ENCODE measurements around the gene SPX. TPM values are rescaled to one million over a fixed set of nuclear protein-coding genes. Genes with fewer than 3 reads are reported as not detected.

The SPX gene
- total RNA-seq, 1 experiment from 2014 or later, result 6.9 TPM

DNA sequence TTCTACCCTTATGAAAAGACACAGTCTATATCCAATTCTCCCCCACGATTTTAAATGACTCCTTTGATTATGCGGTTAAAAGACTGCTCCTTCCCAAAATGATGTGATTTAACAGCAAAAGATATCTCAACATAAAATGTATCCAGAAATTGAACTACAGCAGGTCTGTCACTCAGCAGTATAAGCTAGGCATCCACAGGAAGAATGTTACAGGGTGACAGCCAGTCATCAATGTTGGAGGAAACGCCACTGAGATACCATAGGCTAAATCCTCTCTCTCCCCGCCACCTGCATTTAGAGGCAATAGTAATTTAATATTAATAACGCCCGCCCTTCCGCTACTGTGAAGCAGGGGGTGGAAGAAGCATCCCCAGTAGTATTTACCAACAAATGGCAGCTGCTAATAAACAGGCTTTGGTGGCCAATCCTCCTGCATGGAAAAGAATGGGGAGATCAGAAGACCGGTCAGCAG lies 25.3 kb upstream of the SPX start:
- no peak for DNase-seq
- no peak overlapping the region for H3K27ac Mint-ChIP-seq (ENCODE audit: unreplicated experiment)
- no peaks in the 10 kb centered on the region for H3K9me3 Mint-ChIP-seq (ENCODE audit: unreplicated experiment)
- H3K27me3 Mint-ChIP-seq (ENCODE audit: insufficient read depth, unreplicated experiment), result no peaks in the 10 kb centered on the region
- no peaks in the 10 kb centered on the region for H3K9me3 ChIP-seq
- ChIA-PET CTCF (interaction anchor here (1.4 kb wide), 1 partner anchor 179 kb away, joined by 4 read pairs; no protein-coding TSS in a partner anchor), POLR2A (interaction anchor here (0.6 to 1.6 kb wide), 4 partner anchors 142 to 257 kb away, joined by 3 to 6 read pairs (median 4); partner anchors contain the start of gene LDHB)
- H3K4me1 ChIP-seq, result no peaks in the 10 kb centered on the region; the same call in 1 of the 2 replicates
- peaks cover 2% of the 10 kb centered on the region for H3K36me3 Mint-ChIP-seq (ENCODE audit: insufficient read depth, unreplicated experiment)
- TF ChIP-seq CTCF (IDR thresholded peaks at IDR 0.05; ENCODE audit: insufficient read depth in 1 of 2, low read depth in 1 of 2, low read length in 1 of 2, severe bottlenecking in 1 of 2, unreplicated experiment in 1 of 2), result no peak
- intact Hi-C loops (cut with micrococcal nuclease; ENCODE audit: unreplicated experiment), result loop anchor here (1.0 to 5.0 kb wide), 5 partner anchors 64 to 180 kb away; partner anchors contain the start of genes LDHB and PYROXD1
- peaks cover 9% of the 10 kb centered on the region for H3K4me1 Mint-ChIP-seq (ENCODE audit: low read depth, unreplicated experiment)
- no peaks in the 10 kb centered on the region for H3K36me3 ChIP-seq (ENCODE audit: control insufficient read depth, insufficient read depth, low read length)
- no peaks in the 10 kb centered on the region for H3K27me3 ChIP-seq (replicated peaks; ENCODE audit: control insufficient read depth, insufficient read depth, low read length)
- no peak overlapping the region for H3K4me3 Mint-ChIP-seq (ENCODE audit: unreplicated experiment)
- BruUV-seq (replicated peaks), result TSS peak; percentile 48
- H3K4me3 ChIP-seq (ENCODE audit: low read depth, low read length), result peak overlapping the region; percentile 63

GRCh38 chr12:21501258-21502163 lies 24.6 kb upstream of the SPX start, which contains the start of the genes GOLT1B and RECQL:
GOLT1B (plus strand) TSS chr12:21501789; CDS start chr12:21501924, 135 bp downstream.
RECQL (minus strand) TSS chr12:21501635; CDS start chr12:21499570, 2,065 bp downstream.
- ChIA-PET POLR2A (interaction anchor here (0.6 to 1.6 kb wide), 6 partner anchors 64 to 257 kb away, joined by 3 to 6 read pairs (median 4); partner anchors contain the start of genes LDHB and PYROXD1), CTCF (interaction anchor here (0.5 to 1.4 kb wide), 3 partner anchors 12 to 179 kb away, joined by 3 to 7 read pairs (median 4); no protein-coding TSS in a partner anchor)
- Histone ChIP-seq H3K36me3 (ENCODE audit: control insufficient read depth, insufficient read depth, low read length) (no peaks in the 10 kb centered on the region), H3K4me1 (no peaks in the 10 kb centered on the region; the same call in 1 of the 2 replicates), H3K9me3 (no peaks in the 10 kb centered on the region), H3K4me3 (ENCODE audit: low read depth, low read length) (peak within 1 kb of the TSS; percentile 70), H3K27me3 (replicated peaks; ENCODE audit: control insufficient read depth, insufficient read depth, low read length) (no peaks in the 10 kb centered on the region)
- intact Hi-C loops (cut with micrococcal nuclease; ENCODE audit: unreplicated experiment), result loop anchor here (1.0 to 5.0 kb wide), 5 partner anchors 64 to 179 kb away; partner anchors contain the start of genes LDHB and PYROXD1
- BruUV-seq (replicated peaks), result no TSS peak
- H3K4me3 Mint-ChIP-seq (ENCODE audit: unreplicated experiment), result no peak within 1 kb of the TSS
- TF ChIP-seq CTCF (IDR thresholded peaks at IDR 0.05; ENCODE audit: insufficient read depth in 1 of 2, low read depth in 1 of 2, low read length in 1 of 2, severe bottlenecking in 1 of 2, unreplicated experiment in 1 of 2), result no peak
- H3K36me3 Mint-ChIP-seq (ENCODE audit: insufficient read depth, unreplicated experiment), result no peaks in the 10 kb centered on the region
- H3K27me3 Mint-ChIP-seq (ENCODE audit: insufficient read depth, unreplicated experiment), result no peaks in the 10 kb centered on the region
- no peak within 1 kb of the TSS for H3K27ac Mint-ChIP-seq (ENCODE audit: unreplicated experiment)
- H3K9me3 Mint-ChIP-seq (ENCODE audit: unreplicated experiment), result no peaks in the 10 kb centered on the region
- peaks cover 9% of the 10 kb centered on the region for H3K4me1 Mint-ChIP-seq (ENCODE audit: low read depth, unreplicated experiment)
- peak; percentile 98 for DNase-seq

- Mint-ChIP-seq H3K4me1 (ENCODE audit: low read depth, unreplicated experiment) (peaks cover 9% of the 10 kb centered on the region), H3K27me3 (ENCODE audit: insufficient read depth, unreplicated experiment) (no peaks in the 10 kb centered on the region), H3K36me3 (ENCODE audit: insufficient read depth, unreplicated experiment) (no peaks in the 10 kb centered on the region), H3K9me3 (ENCODE audit: unreplicated experiment) (no peaks in the 10 kb centered on the region), H3K4me3 (ENCODE audit: unreplicated experiment) (no peak overlapping the region), H3K27ac (ENCODE audit: unreplicated experiment) (no peak overlapping the region)
- Histone ChIP-seq H3K27me3 (replicated peaks; ENCODE audit: control insufficient read depth, insufficient read depth, low read length) (no peaks in the 10 kb centered on the region), H3K9me3 (no peaks in the 10 kb centered on the region), H3K4me3 (ENCODE audit: low read depth, low read length) (peak overlapping the region; percentile 70), H3K36me3 (ENCODE audit: control insufficient read depth, insufficient read depth, low read length) (no peaks in the 10 kb centered on the region), H3K4me1 (no peaks in the 10 kb centered on the region; the same call in 1 of the 2 replicates)
- no peak for DNase-seq
- ChIA-PET POLR2A (interaction anchor here (0.7 to 1.6 kb wide), 5 partner anchors 64 to 203 kb away, joined by 3 to 6 read pairs (median 4); partner anchors contain the start of genes LDHB and PYROXD1), CTCF (interaction anchor here (0.5 to 1.4 kb wide), 3 partner anchors 13 to 178 kb away, joined by 3 to 7 read pairs (median 4); no protein-coding TSS in a partner anchor)
- TF ChIP-seq CTCF (IDR thresholded peaks at IDR 0.05; ENCODE audit: insufficient read depth in 1 of 2, low read depth in 1 of 2, low read length in 1 of 2, severe bottlenecking in 1 of 2, unreplicated experiment in 1 of 2), result no peak
- intact Hi-C loops (cut with micrococcal nuclease; ENCODE audit: unreplicated experiment), result loop anchor here (5.0 kb wide), 1 partner anchor 140 kb away; no protein-coding TSS in a partner anchor
- BruUV-seq (replicated peaks), result no TSS peak
Observed at GRCh38 chr12:21502164-21502496, 24.0 kb upstream of the SPX start.

Data from Caco-2 (cell line).